Neural cell (in vitro differentiated cells): Measurements from ENCODE around the gene CAMK2A.

Source experiments
- EP300 ChIP-seq: fragments of 450-650 bp; conservative IDR thresholded peaks from 2 replicates; pipeline ENCODE4 v1.6.1; 2014; ENCODE audit warnings: antibody characterized with exemption, mild to moderate bottlenecking, moderate library complexity; ENCODE audit not compliant: poor library complexity, severe bottlenecking
- EZH2 ChIP-seq: fragments of 200-600, 300-800 bp; shearing (Covaris generic), sonication (generic); IDR thresholded peaks from 2 replicates; pipeline ENCODE4 v1.6.1; 2014; ENCODE audit warnings: antibody characterized with exemption, low read length, borderline replicate concordance, mild to moderate bottlenecking; ENCODE audit not compliant: insufficient read depth, poor library complexity, severe bottlenecking
- MXI1 ChIP-seq: fragments of 450-650 bp; conservative IDR thresholded peaks from 2 replicates; pipeline ENCODE4 v1.6.1; 2014; ENCODE audit warnings: antibody characterized with exemption, mild to moderate bottlenecking; ENCODE audit not compliant: poor library complexity, severe bottlenecking
- POLR2AphosphoS5 ChIP-seq: IDR thresholded peaks from 2 replicates; pipeline ENCODE4 v1.6.1; 2012
- RAD21 ChIP-seq: fragments of 450-650 bp; conservative IDR thresholded peaks from 2 replicates; pipeline ENCODE4 v1.6.1; 2014; ENCODE audit warnings: antibody characterized with exemption, mild to moderate bottlenecking, moderate library complexity
- SMC3 ChIP-seq: fragments of 450-650 bp; conservative IDR thresholded peaks from 2 replicates; pipeline ENCODE4 v1.6.1; 2014; ENCODE audit warnings: antibody characterized with exemption, mild to moderate bottlenecking, moderate library complexity; ENCODE audit not compliant: poor library complexity
- TF ChIP-seq, protein P1 (sequence below): fragments of 450-650 bp; IDR thresholded peaks from 2 replicates; pipeline ENCODE4 v1.5.1; 2014; ENCODE audit warnings: antibody characterized with exemption, mild to moderate bottlenecking, moderate library complexity; ENCODE audit not compliant: poor library complexity, severe bottlenecking
- TF ChIP-seq, protein P2 (sequence below): IDR thresholded peaks from 2 replicates; pipeline ENCODE4 v1.6.1; 2012; ENCODE audit warnings: borderline replicate concordance

DNA sequence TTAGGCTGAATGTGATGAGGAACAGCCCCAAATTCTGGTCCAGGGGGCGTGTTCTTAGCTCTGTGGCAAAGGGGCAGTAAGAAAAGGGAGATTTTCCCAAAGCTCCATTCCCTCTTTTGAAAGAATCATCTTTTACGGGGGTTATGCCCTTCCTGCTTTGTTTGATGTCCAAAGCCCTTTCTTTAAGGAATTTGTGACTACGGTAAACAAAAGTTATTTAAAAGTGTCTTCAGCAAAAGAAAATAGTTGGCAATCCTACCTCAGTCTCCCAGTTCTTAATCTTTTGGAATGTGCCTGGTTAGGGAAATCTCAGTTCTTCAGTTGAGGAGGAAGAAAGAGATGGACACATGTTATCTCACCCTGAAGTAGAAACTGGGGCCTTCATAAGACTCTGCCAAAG lies 37.6 kb upstream of the CAMK2A start:
- TF ChIP-seq, protein P1, sequence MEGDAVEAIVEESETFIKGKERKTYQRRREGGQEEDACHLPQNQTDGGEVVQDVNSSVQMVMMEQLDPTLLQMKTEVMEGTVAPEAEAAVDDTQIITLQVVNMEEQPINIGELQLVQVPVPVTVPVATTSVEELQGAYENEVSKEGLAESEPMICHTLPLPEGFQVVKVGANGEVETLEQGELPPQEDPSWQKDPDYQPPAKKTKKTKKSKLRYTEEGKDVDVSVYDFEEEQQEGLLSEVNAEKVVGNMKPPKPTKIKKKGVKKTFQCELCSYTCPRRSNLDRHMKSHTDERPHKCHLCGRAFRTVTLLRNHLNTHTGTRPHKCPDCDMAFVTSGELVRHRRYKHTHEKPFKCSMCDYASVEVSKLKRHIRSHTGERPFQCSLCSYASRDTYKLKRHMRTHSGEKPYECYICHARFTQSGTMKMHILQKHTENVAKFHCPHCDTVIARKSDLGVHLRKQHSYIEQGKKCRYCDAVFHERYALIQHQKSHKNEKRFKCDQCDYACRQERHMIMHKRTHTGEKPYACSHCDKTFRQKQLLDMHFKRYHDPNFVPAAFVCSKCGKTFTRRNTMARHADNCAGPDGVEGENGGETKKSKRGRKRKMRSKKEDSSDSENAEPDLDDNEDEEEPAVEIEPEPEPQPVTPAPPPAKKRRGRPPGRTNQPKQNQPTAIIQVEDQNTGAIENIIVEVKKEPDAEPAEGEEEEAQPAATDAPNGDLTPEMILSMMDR, result no peak
- TF ChIP-seq, protein P2, sequence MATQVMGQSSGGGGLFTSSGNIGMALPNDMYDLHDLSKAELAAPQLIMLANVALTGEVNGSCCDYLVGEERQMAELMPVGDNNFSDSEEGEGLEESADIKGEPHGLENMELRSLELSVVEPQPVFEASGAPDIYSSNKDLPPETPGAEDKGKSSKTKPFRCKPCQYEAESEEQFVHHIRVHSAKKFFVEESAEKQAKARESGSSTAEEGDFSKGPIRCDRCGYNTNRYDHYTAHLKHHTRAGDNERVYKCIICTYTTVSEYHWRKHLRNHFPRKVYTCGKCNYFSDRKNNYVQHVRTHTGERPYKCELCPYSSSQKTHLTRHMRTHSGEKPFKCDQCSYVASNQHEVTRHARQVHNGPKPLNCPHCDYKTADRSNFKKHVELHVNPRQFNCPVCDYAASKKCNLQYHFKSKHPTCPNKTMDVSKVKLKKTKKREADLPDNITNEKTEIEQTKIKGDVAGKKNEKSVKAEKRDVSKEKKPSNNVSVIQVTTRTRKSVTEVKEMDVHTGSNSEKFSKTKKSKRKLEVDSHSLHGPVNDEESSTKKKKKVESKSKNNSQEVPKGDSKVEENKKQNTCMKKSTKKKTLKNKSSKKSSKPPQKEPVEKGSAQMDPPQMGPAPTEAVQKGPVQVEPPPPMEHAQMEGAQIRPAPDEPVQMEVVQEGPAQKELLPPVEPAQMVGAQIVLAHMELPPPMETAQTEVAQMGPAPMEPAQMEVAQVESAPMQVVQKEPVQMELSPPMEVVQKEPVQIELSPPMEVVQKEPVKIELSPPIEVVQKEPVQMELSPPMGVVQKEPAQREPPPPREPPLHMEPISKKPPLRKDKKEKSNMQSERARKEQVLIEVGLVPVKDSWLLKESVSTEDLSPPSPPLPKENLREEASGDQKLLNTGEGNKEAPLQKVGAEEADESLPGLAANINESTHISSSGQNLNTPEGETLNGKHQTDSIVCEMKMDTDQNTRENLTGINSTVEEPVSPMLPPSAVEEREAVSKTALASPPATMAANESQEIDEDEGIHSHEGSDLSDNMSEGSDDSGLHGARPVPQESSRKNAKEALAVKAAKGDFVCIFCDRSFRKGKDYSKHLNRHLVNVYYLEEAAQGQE, result no peak
- TF ChIP-seq POLR2AphosphoS5, result no peak
- TF ChIP-seq RAD21, result no peak
- no peak for TF ChIP-seq EP300
- no peak for TF ChIP-seq MXI1
- no peak for TF ChIP-seq SMC3
- no peak for TF ChIP-seq EZH2
